Myocyte (in vitro differentiated cells): Measurements from ENCODE around the gene DEXI. TPM values are rescaled to one million over a fixed set of nuclear protein-coding genes. Genes with fewer than 3 reads are reported as not detected.

Source experiments
- DNase-seq: peaks from one replicate; pipeline ENCODE4 v3.0.0-alpha.2; 2012; ENCODE audit warnings: low read depth
- polyA plus RNA-seq: library from polyadenylated mRNA; unstranded; fragments of >200 nt; gene quantifications from one replicate; pipeline ENCODE4 v1.2.1, GENCODE V29; 2012; ENCODE audit warnings: missing spikeins
- total RNA-seq: library from RNA; depleted of rRNA; stranded (reverse); fragments of >200 nt; gene quantifications from 2 replicates; pipeline ENCODE4 v1.2.3, GENCODE V29; 2014

The DEXI gene
- total RNA-seq: 63.8 and 75.2 TPM in 2 replicates
- polyA plus RNA-seq: 49.9 TPM

- peak; percentile 94 for DNase-seq
These were observed at the start of gene DEXI for GRCh38 chr16:10942352-10943063. Gene DEXI (minus strand): TSS chr16:10942468. CDS start chr16:10942005, 463 bp downstream.

DNA sequence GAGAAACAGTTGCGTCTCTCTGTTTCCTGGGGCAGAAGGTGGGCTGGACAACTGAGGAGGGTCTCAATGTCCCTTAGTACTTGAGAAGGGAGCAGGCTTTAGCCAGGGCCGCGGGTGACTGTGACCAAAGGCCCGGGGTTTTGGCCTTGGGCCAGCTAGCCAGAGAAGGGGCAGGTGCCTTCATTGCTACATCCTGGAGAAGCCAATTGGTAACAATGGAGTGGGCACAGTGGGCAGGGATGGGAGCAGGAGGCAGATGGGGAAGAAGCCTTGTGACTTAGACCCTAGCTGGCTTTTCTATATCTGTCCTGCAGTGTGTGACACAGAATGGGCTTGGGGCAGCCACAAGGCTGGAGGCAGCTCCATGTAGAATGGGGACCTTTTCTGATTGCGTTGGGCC is 48.1 kb upstream of the DEXI start:
- peak; percentile 72 for DNase-seq

DNA sequence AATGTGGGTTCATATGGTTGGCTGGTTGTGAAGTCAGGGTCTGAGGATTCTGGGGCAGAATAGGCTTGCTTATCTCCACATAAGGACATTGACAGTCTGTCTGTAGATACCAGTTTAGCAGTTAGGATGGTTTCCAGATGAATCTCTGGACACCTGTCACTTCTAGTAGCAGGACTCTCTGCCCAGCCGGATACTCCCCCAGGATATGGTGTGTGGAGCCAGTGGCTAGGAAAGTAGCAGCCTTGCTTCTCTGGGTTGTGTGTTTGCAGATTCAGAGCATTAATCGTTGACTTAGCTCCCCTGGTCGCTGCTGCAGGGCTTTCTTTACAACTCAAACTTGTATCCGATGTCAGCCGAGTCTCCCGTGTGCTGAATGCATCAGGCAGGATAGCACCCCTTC is 47.3 kb upstream of the DEXI start:
- peak; percentile 61 for DNase-seq

- no peak for DNase-seq
These were observed 46.6 kb upstream of the DEXI start for GRCh38 chr16:10988879-10989278.

GRCh38 chr16:10988164-10988803 is 46.0 kb upstream of the DEXI start:
- no peak for DNase-seq

GRCh38 chr16:10987361-10988163 is 45.3 kb upstream of the DEXI start:
- no peak for DNase-seq

- DNase-seq: peak; percentile 30
These were observed 42.2 kb upstream of the DEXI start for GRCh38 chr16:10984509-10984908.

DNA sequence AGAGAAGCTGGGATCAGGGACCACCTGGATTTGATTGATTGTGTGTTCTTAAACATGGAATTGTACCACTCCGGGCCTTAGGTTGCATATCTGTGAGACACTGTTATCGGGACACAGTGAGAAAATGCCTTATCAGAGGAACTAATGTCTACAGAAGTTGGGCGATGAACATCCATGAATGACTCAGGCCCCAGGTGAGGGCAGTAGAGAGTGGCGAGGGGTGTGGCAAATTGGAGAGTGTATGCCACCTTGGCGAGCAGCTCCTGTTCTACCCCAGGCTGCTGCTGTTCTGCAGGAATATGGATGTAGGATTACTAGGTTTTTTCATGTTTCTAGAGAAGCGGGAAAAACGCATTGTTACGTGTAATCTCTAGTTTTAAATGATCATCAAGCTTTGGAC is 40.9 kb upstream of the DEXI start:
- DNase-seq: no peak

DNA sequence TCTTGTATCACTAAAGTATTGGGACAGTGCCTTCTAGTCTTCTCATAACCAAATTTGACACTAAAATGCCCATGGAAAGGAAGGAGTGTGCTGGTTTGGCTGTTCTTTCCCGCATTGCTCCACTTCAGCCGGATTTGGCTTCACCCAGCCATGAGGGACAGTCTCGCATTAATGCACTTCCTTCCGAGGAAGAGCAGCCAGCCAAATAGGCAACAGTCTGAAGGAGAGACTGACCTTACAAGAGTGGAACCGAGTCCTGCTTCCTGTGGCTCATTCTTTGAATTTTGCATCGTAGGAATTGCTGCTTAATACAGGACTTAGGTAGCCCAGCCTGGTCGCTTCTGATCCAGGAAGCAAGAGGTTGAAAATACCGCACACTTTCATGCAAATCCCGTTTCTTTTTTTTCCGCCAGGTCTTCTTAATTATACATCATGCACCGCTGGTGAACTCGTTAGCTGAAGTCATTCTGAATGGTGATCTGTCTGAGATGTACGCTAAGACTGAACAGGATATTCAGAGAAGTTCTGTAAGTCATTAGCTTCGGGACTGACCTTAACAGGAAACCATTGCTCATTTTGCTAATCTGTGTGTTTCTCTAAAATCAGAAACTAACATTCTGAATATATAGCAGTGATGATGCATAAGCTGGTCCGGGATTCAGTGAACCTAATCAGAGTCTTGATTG is 40.3 kb upstream of the DEXI start:
- no peak for DNase-seq

DNA sequence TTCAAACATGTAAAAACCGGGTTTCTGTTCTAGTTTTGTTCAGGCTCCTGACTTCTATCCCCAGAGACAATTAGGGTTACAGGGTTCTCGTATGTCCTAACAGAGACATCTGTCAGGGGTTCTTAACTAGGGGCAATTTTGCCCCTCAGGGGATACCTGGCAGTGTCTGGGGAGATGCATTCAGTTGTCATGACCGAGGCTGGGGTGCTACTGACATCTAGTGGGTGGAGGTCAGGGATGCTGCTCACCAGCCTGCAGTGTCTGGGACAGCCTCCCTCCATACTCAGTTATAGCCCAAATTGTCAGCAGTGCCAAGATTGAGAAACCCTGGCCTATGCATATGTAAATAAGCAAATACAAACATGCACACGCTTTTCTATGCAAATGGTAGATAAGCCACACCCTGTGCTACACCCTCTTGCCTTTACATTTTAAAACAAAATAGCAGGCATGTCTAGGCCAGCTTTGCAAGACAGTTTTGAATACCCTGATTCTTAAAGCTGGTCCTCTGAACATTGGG is 39.5 kb upstream of the DEXI start:
- DNase-seq: no peak

DNA sequence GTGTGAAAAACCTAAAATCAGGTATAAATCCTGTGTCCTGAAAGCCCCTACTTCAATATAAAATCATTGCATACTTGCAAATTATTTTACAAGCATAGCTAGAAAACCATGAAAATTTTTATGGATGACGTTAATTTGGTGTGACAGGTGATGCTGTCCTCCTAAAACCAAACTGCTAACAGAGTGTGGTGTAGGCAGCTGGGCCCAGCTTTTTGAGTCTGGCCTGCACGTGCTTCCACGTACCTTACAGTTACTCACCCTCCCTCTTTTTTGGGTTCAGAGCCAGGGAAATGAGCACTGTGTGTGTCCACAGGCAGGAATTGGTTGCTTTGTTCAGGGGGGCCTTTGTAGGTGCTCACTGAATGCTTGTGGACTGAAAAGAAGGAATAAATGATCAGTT is 38.5 kb upstream of the DEXI start:
- DNase-seq: no peak

GRCh38 chr16:10979717-10980601 is 37.7 kb upstream of the DEXI start:
- no peak for DNase-seq

DNA sequence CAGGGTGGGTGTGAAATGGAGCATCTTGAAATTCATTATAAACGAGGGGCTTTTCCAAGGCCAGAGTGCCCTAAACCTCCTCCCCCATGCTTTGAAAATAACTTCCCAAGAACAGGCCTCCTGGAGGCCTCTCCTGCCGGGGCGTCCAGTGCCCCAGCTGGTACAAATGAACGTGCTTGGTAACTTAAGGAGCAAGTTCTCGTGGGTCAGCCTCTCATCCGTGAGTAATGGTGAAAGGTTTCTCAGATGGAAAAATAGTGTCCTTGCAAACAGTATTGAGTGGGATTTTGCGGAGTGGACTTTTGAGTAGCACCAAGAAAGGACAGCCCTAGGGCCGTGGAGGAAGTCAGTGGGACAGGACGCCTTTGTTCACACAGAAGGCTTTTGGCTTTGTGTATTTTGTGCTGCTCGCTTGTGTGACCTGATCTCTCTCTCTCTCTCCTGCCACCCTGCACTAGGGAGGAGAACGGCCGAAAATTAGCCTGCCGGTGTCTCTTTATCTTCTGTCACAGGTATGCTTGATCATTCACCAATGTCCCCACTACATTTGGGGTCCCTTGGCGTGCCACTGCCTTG is 36.7 kb upstream of the DEXI start:
- DNase-seq: no peak

DNA sequence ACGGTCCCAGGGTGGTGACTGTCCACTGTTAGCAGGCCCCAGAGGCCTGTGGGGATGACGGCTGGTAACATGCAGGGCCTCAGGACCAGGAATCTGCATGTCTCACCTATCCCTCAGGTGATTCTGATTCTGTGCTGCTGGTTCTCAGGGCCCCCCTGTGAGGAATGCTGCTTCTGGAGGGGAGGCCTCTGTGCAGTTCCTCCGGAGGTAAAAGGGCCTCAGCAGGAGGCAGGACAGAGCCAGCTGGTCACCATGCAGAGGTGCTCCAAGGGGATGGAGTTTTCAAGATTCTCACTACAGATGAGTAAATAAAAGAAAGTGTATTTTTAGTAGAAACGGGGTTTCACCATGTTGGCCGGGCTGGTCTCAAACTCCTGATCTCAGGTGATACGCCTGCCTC is 35.9 kb upstream of the DEXI start:
- DNase-seq: no peak

GRCh38 chr16:10976634-10977033 is 34.4 kb upstream of the DEXI start:
- no peak for DNase-seq

DNA sequence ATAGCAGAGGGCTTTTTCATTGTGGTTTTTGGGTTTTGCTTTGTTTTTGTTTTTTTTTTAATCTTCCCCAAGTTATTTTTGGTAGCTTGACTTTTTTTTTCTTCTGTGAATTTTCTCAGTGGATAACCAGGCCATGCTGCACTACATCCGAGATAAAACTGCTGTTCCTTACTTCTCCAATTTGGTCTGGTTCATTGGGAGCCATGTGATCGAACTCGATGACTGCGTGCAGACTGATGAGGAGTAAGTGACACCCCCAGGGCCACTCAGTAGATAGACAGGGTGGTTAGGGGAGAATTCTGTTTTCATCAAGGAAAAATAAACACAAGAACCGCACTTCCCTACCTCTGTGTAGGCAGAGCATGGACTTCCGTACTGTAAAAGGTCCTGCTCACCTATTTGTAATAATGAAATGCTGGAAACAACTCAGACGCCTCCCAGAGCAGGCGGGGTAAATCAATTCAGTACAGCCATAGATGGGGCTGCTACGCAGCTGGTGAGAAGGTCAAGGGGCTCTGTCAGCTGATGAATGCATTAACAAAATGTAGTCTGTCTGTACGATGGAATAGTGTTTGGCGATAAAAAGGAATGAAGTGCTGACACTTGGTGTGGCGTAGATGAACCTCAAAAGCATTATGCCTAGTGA is 30.7 kb upstream of the DEXI start:
- DNase-seq: no peak

DNA sequence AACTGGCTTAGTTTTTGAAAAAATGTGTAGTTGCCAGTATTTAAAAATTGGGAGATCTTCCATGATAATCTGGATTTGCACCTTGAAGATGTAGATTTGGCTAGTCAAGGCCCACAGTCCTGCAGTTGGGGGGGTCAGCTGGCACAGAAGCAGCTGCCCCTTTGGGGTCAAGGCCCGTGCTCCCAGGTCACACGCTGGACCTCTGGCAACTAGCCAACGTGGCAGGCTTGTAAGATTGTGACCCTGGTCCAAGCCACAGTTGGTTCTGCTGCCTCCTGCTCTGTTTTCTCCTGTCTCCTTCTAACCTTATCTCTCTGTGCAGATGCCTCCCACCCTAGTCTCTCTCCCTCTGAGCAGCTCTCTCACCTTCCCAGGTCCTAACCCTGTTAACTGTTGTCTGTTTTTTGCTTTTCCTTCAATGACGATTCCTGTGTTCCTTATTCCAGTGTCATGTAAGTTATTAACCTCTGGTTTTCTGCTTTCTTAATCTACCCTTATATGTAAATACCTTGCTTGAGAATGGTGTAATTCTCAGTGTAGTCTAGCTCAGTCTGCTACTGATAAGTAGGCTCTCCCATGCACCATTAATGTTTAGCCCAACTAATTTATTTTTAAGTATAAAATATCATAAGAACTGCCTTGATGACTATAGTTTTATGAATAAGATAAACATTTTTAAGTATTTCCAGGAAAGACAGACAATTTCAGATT is 30.0 kb upstream of the DEXI start:
- no peak for DNase-seq

- DNase-seq: peak; percentile 78
These were observed 29.3 kb upstream of the DEXI start for GRCh38 chr16:10971560-10971961.

GRCh38 chr16:10970065-10970464 is 27.8 kb upstream of the DEXI start:
- no peak for DNase-seq
